D341Med (cell line): Measurements from ENCODE around the gene PITPNC1.
"Not testable (repeated sequence)": the region's sequence is repeated elsewhere in the genome, so short reads cannot be mapped to it uniquely, and the experiment has no call there.

Source experiments
- DNase-seq: peaks from one replicate; pipeline ENCODE4 v3.0.0; 2012; ENCODE audit warnings: low spot score

The PITPNC1 gene

GRCh38 chr17:67376737-67377487, at the start of gene PITPNC1:
TSS of gene PITPNC1 (plus strand) at chr17:67377281.
- DNase-seq, result peak; percentile 92

GRCh38 chr17:67328026-67328425, 49.1 kb upstream of the PITPNC1 start:
- DNase-seq, result peak; percentile 52

DNA sequence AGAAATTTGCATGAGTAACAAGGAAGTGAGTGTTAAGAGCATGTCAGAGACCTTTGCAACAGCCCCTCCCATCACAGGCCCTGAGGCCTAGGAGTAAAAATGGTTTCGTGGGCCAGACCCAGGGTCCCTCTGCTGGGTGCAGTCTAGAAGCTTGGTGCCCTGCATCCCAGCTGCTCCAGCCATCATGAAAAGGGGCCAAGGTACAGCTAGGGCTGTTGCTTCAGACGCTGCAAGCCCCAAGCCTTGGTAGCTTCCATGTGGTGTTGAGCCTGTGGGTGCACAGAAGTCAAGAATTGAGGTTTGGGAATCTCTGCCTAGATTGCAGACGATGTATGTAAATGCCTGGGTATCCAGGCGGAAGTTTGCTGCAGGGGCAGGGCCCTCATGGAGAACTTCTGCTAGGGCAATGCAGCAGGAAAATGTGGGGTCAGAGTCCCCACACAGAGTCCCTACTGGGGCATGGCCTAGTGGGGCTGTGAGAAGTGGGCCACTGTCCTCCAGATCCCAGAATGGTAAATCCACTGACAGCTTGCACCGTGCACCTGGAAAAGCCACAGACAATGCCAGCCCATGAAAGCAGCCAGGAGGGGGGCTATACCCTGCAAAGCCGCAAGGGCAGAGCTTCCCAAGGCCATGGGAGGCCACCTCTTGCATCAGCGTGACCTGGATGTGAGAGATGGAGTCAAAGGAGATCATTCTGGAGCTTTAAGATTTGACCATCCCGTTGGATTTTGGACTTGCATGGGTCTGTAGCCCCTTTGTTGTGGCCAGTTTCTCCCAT, 45.5 kb upstream of the PITPNC1 start:
- DNase-seq, result not testable (repeated sequence)

GRCh38 chr17:67332162-67332508, 44.9 kb upstream of the PITPNC1 start:
- DNase-seq, result not testable (repeated sequence)

DNA sequence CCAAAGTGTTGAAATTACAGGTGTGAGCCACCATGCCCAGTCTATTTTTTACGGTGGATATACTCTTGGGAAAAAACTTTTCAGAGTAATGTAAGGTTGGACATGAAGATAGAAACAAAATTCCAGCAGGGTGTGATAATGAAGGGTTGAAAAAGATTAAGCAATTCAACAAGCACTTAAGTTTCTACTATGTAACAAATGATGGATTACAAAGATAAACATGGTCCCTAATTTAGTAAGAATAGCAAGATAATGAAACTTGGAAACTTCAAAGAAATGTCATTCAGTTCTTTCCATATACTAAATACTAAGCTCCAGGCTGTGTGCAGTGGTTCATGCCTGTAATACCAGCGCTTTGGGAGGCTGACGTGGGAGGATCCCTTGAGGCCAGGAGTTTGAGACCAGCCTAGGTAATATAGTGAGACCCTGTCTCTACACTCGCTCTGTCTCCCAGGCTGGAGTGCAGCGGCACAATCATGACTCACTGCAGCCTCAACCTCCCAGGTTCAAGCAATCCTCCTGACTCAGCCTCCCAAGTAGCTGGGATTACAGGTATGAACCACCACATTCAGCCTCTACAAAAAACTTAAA, 41.7 kb upstream of the PITPNC1 start:
- DNase-seq, result no peak

GRCh38 chr17:67336859-67337258, 40.2 kb upstream of the PITPNC1 start:
- DNase-seq, result no peak

DNA sequence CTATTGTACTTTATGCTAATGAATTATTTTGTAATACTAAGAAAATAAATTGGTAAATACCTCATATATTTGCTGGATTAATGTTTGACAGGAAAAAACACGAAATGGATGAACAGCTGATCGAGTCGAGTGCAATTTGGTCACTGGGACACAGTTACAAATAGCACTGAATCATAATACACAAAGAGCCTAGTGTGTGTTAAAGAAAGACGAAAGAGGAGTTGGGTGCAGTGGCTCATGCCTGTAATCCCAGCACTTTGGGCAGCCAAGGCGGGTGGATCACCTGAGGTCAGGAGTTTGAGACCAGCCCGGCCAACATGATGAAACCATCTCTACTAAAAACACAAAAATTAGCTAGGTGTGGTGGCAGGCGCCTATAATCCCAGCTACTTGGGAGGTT, 38.7 kb upstream of the PITPNC1 start:
- DNase-seq, result not testable (repeated sequence)

DNA sequence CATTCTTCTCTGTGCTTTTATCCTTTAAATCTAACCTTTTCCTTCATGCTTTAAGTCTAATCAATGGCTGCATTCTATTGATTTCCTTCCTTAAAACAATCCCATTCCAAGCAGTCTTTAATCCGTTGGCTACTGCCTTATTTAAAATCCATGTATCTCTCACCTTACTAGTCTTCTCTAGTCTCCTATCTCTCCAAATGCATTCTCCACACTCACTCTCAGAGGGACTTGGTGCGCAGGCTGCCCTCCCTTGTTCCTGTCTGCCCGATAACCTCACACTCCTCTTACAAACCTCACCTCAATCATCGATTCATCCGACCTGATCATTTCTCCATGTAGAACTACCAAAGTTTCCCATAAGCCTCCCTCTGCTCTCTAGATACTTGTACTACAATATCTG, 33.8 kb upstream of the PITPNC1 start:
- DNase-seq, result no peak

DNA sequence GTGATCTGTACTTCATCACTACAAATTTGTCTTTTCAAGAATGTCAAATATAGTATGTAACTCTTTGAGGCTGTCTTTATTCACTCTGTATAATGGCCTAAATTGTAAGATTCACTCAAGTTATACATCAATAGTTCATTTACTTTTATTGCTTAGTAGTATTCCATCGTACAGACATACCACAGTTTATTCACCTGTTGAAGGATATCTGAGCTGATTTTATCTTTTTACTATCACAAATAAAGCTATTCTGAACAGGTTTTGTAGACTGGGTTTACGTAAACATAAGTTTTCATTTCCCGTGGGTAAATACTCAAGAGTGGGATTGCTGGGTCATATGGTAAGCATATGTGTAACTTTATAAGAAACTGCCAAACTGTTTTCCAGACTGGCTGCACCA, 29.3 kb upstream of the PITPNC1 start:
- no peak for DNase-seq

DNA sequence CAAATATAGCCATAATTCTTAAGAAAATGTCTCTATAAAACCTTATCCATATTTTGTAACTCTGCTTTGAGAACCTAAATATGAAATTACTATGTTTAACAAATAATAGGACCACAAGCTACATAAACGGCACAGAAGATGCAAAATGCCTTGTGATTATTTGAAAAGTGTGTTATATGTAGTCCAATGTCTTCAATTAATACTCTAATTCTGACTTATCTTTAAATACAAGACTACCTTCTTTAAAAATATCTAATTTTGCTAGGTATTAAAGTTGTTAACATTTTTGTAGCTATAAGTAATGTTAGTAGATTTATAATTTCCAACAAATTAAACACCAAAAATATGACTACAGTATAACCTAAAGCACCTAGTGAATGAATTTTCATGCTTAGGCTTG, 27.7 kb upstream of the PITPNC1 start:
- DNase-seq, result no peak

- no peak for DNase-seq
These were observed 23.9 kb upstream of the PITPNC1 start for GRCh38 chr17:67353161-67353560.

DNA sequence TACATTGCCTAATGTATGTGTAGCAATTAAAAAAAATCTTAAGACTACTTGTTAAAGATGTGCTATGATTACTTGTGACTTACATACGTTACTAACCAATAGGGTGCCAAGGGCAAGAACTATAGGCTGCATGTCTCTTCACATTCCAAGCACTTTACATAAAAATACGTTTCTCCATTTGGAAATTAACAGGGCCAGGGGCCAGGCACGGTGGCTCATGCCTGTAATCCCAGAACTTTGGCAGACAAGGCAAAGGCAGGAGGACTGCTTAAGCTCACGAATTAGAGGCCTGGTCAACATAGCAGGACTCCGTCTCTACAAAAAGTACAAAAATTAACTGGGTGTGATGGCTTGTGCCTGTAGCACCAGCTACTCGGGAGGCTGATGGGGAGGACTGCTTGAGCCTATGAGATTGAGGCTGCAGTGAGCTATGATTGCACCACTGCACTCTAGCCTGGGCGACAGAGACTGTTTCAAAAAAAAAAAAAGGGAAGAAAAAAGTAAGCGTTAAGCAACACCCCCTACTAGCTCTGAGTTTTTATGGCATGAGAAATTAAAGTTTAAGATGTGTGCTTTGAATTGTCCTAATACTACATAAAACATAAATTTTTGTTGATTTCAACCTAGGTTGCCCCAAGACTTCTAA, 23.0 kb upstream of the PITPNC1 start:
- no peak for DNase-seq

- DNase-seq, result no peak
These were observed 18.5 kb upstream of the PITPNC1 start for GRCh38 chr17:67358612-67359011.

DNA sequence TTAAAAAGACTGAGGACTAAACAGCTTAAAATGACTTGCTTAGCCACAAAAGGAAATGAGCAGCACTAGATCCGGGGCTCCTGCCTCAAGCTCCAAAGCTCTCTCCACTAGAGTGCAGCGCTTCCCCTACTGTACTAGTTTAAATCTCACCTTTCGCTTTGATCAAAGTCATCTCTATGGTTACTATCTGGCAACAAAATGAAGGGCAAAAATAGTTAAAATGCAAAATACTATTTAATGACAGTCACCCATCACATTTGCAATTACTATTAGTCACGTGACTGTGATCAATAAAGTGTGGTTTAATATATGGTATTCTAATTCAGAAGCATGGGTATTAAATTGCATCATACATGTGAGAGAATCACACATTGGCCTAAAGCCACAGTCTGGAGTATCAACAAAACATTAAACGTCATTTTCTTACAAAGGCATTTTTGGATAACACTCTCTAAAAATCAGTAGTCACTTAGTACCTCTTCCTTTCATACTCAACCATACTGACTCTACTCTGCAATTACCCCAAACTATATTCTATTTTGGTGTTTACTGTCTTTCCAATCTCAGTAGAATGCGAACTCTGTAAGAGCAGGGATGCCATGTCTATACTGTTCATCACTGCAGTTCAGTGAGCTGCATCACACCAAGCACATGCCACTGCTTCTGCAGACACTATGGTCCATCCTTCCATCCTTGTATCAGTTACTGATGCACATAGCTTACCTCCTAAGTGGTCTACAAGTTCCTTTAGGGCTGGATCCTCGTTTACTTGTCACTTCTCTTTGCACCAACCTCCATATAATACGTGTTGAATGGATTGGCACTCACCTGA, 16.9 kb upstream of the PITPNC1 start:
- peak; percentile 77 for DNase-seq

GRCh38 chr17:67360880-67361279, 16.2 kb upstream of the PITPNC1 start:
- DNase-seq, result no peak

GRCh38 chr17:67362173-67362572, 14.9 kb upstream of the PITPNC1 start:
- DNase-seq, result no peak

- no peak for DNase-seq
These were observed 12.0 kb upstream of the PITPNC1 start for GRCh38 chr17:67364847-67365737.

- DNase-seq, result no peak
These were observed 11.3 kb upstream of the PITPNC1 start for GRCh38 chr17:67365738-67366192.

DNA sequence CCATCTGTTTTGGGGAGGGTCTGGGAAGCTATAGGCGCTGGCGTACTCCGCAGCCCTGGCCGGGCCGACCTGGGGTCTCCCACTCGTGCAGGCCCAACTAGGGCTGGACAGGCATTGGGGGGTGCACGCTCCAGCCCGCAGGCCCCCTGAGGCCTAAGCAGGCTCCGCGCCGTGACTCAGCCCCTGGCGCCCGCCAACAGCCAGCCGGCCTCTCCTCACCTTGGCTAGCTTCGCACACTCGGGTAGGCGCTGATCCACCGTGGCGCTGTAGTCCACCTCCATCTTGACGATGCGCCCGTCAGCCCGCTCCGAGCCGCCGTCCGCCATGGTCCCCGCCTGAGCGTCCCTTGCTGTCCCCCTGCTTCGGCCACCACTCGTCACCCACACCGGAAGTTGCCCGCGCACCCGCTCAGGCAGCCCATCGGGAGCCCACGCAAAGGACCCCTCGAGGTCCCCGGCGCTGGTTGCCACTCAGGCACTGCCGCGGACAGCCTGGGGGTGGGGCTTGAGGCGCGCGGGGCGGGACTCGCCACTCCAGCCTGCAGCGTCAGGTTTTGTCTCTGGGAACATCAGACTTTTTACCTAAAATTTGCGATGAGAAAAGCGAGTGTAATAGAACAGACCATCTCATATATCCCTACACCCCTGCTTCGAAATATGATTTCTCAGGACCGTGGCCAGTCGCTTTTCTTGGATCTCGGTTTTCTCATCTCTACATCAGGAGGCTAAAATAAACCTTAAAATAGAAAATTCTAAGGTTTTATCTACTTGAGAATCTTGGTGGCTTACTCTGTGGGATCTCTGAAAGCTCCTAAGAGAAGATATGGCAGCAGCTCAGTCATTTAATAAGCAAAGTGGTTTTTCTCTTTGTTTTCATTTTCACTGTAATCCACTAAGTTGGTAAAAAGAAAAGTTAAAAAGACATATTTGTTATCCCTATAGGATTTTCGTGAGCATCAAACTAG, 10.6 kb upstream of the PITPNC1 start, which contains the start of gene PSMD12:
Gene PSMD12, minus strand, starts transcription at position 385 of the 965 bp plus-strand sequence. Its CDS starts 58 bp downstream, at position 327.
- DNase-seq, result peak; percentile 99
